ENCODE data around the gene SLC25A41.

SLC25A41 gene

DNA sequence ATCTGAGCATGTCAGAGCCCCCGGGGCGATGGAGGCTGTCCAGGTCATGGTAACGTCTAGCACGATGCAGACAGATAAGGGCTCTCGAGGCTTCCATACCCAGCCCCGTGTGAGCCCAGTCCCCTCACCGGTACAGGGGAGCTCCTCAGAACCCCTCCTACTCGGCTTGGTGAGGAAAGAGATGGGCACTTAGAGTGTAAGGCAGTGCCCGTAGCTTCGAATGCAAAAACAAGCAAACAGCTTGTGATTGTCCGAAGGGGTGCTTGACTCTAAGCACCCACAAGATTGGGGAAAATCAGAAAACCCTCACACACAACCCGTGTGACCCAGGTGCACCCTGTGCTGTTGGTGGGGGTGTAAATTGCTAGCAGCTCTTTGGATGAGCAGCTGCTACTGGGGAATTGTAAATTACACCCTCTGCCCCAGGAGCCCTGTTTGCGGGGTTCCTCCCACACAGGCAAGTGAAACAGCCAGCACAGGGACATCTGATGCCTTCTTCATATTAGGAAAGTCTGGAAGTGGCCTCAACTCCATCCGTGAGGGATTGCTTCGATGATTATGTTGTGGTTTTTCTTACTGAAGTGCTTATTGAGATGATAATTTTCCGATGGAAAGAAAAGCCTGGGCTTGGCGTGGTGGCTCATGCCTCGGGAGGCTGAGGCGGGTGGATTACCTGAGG is 56.9 kb downstream of the SLC25A41 start:
- no peak for DNase-seq (ENCODE audit: low read depth in 2 of 3, low spot score in 1 of 3)

All from stimulated activated CD4-positive, alpha-beta T cell treated with anti-CD3 and anti-CD28 coated beads, Interleukin-12 subunit alpha, Interleukin-12 subunit beta, amount 100 ng/mL, for 48 hours (primary cell).